Hepatocyte (in vitro differentiated cells): Measurements from ENCODE around the gene RUNX1. TPM values are rescaled to one million over a fixed set of nuclear protein-coding genes. Genes with fewer than 3 reads are reported as not detected.
A peak's percentile ranks its signal among the peaks of the same experiment; 100 is the strongest.

Experiments used
- DNase-seq: peaks from one replicate; pipeline ENCODE4 v3.0.0-alpha.2; 2016; ENCODE audit warnings: low spot score
- H2AFZ ChIP-seq: fragments of 200-600 bp; sonication (generic); 2 replicates; pipeline ENCODE4 v1.6.0; 2016; ENCODE audit warnings: antibody characterized with exemption, mild to moderate bottlenecking
- H3K27ac ChIP-seq: fragments of 200-600 bp; sonication (generic); 2 replicates; pipeline ENCODE4 v1.5.1; 2016; ENCODE audit warnings: mild to moderate bottlenecking
- H3K27me3 ChIP-seq: fragments of 200-600 bp; sonication (generic); 2 replicates; pipeline ENCODE4 v1.6.1; 2016
- H3K36me3 ChIP-seq: fragments of 200-600 bp; sonication (generic); replicated peaks from 2 replicates; pipeline ENCODE4 v1.5.1; 2016; ENCODE audit warnings: low read depth; ENCODE audit not compliant: insufficient read depth
- H3K4me1 ChIP-seq: fragments of 200-600 bp; sonication (generic); 2 replicates; pipeline ENCODE4 v1.5.1; 2016; ENCODE audit warnings: mild to moderate bottlenecking, moderate library complexity; ENCODE audit not compliant: insufficient read depth
- H3K4me2 ChIP-seq: fragments of 200-600 bp; sonication (generic); 2 replicates; pipeline ENCODE4 v1.6.0; 2016
- H3K4me3 ChIP-seq: fragments of 200-600 bp; sonication (generic); 2 replicates; pipeline ENCODE4 v1.5.1; 2016; ENCODE audit warnings: mild to moderate bottlenecking
- H3K79me2 ChIP-seq: fragments of 200-600 bp; sonication (generic); 2 replicates; pipeline ENCODE4 v1.6.0; 2017; ENCODE audit warnings: mild to moderate bottlenecking
- H3K9me2 ChIP-seq: fragments of 200-600 bp; sonication (generic); replicated peaks from 2 replicates; pipeline ENCODE4 v1.6.0; 2017; ENCODE audit warnings: mild to moderate bottlenecking; ENCODE audit not compliant: insufficient read depth
- H3K9me3 ChIP-seq: fragments of 200-600 bp; sonication (generic); 2 replicates; pipeline ENCODE4 v1.5.1; 2016; ENCODE audit warnings: low read depth, mild to moderate bottlenecking
- H4K20me1 ChIP-seq: fragments of 200-600 bp; sonication (generic); 2 replicates; pipeline ENCODE4 v1.6.0; 2016; ENCODE audit warnings: mild to moderate bottlenecking; ENCODE audit not compliant: insufficient read depth, poor library complexity, severe bottlenecking
- CTCF ChIP-seq: fragments of 200-600 bp; sonication (generic); IDR thresholded peaks from 2 replicates; pipeline ENCODE4 v1.5.1; 2016; ENCODE audit warnings: antibody characterized with exemption, mild to moderate bottlenecking; ENCODE audit not compliant: poor library complexity
- EZH2 ChIP-seq: fragments of 200-600 bp; sonication (generic); IDR thresholded peaks from 2 replicates; pipeline ENCODE4 v1.6.1; 2016; ENCODE audit warnings: antibody characterized with exemption, mild to moderate bottlenecking, borderline replicate concordance
- EZH2phosphoT487 ChIP-seq: fragments of 200-600 bp; sonication (generic); IDR thresholded peaks from one replicate; pipeline ENCODE4 v1.6.1; 2018; ENCODE audit warnings: antibody characterized with exemption, mild to moderate bottlenecking, low read depth, moderate library complexity; ENCODE audit not compliant: unreplicated experiment, severe bottlenecking
- WGBS: methylation state at CpG from one replicate; pipeline ENCODE4 v1.1.6; 2016; ENCODE audit warnings: low lambda C conversion rate; ENCODE audit errors: missing lambda C conversion rate; 5-methylcytosine and 5-hydroxymethylcytosine counted together
- polyA plus RNA-seq: library from polyadenylated mRNA; unstranded; fragments of >200 nt; fragmentation: Nextera tagmentation; extraction: Ambion mirVana; gene quantifications from 2 replicates; pipeline ENCODE4 v1.2.1, GENCODE V29; 2016
- total RNA-seq: library from RNA; depleted of rRNA; stranded (reverse); fragments of >200 nt; gene quantifications from 2 replicates; pipeline ENCODE4 v1.2.3, GENCODE V29; 2014

Gene RUNX1
- total and polyA plus RNA-seq, 2 experiments from 2014 or later: 8.5 to 10.9 TPM

DNA sequence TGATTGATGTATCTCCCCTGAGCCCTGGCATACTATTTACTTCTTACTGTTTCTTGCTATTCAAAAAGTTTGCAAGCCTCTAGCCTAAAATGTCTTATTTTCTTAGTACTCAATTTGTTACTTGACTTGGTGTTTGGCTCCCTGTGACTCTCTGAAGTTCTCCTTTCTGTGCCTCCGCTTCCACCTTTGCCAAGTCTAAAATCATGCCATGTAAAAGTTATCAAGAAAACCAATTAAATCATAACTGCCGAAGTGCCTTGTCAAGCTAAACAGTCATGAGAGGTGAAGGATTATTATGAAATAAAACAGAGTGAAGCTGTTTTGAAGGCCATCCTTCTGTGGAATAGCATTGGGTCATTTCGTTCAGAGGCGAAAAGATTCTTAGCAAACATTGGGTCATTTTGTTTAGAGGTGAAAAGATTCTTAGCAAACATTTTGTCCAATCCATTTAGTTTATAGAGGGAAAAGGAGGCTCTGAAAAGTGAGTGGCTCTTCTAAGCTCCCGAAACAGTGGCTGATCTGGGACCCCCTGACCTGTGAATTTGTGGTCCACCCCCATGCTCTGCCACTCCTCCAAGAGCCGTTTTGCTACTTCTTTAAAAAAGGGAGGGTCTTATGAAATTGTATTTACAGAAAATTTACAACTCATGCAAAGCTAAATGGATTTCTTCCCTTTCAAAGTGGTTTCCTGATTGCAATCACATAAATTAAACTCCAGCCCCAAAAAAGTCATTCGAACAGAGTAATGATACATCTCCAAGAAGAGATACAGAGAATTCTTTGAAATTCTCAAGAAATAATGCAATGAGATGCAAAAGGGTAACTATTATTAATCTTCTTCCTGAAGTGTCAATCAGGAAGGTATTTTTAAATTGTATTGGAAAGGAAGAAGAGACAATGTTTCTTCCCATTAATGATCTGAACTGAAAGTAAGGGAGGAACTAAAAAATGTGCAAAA lies 141.4 kb downstream of the RUNX1 start:
- Histone ChIP-seq H3K36me3 (no peaks in the 10 kb centered on the region), H3K27ac (peak overlapping the region; percentile 6), H3K4me2 (no peak overlapping the region), H3K9me2 (no peaks in the 10 kb centered on the region), H3K27me3 (no peaks in the 10 kb centered on the region), H2AFZ (no peak overlapping the region), H3K4me1 (no peaks in the 10 kb centered on the region), H3K79me2 (no peaks in the 10 kb centered on the region), H3K9me3 (no peaks in the 10 kb centered on the region), H4K20me1 (no peaks in the 10 kb centered on the region), H3K4me3 (no peak overlapping the region)
- WGBS: 64% methylated on average over 7 of the region's 7 CpGs
- DNase-seq: no peak
- TF ChIP-seq EZH2phosphoT487 (no peak), EZH2 (no peak), CTCF (no peak)

DNA sequence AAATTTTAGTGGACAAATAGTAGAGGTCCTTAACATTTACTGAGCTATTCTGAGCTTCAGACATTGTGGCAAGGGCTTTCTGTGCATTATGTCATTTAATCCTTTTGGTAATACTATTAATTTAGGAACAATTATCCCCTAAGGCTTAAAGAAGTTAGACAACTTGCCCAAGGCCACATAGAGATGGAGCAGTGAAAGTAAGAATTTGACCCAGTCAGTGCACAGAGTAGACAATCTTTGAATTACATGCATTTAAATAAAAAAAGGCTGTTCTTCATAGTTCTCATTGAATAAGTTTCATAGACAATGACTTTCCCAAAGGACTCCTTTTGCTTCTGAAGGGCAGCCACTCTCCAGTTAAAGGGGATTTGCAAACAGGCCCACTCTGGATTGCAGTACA lies 142.7 kb downstream of the RUNX1 start:
- H2AFZ ChIP-seq: no peak overlapping the region
- no peaks in the 10 kb centered on the region for H4K20me1 ChIP-seq
- no peaks in the 10 kb centered on the region for H3K4me1 ChIP-seq
- TF ChIP-seq CTCF (no peak), EZH2 (no peak), EZH2phosphoT487 (no peak)
- no peak overlapping the region for H3K27ac ChIP-seq
- H3K9me2 ChIP-seq: no peaks in the 10 kb centered on the region
- no peaks in the 10 kb centered on the region for H3K9me3 ChIP-seq
- no peaks in the 10 kb centered on the region for H3K79me2 ChIP-seq
- H3K36me3 ChIP-seq: no peaks in the 10 kb centered on the region
- H3K27me3 ChIP-seq: no peaks in the 10 kb centered on the region
- no peak for DNase-seq
- H3K4me3 ChIP-seq: no peak overlapping the region
- no peak overlapping the region for H3K4me2 ChIP-seq

- Histone ChIP-seq H2AFZ (no peak overlapping the region), H3K4me2 (no peak overlapping the region), H3K4me1 (no peaks in the 10 kb centered on the region), H3K27me3 (no peaks in the 10 kb centered on the region), H3K9me3 (no peaks in the 10 kb centered on the region), H3K27ac (no peak overlapping the region), H3K4me3 (no peak overlapping the region), H4K20me1 (no peaks in the 10 kb centered on the region), H3K79me2 (no peaks in the 10 kb centered on the region), H3K9me2 (no peaks in the 10 kb centered on the region), H3K36me3 (no peaks in the 10 kb centered on the region)
- no peak for DNase-seq
- TF ChIP-seq EZH2: no peak
- TF ChIP-seq CTCF: no peak
- TF ChIP-seq EZH2phosphoT487: no peak
- WGBS: 66% methylated on average over 4 of the region's 4 CpGs
Measured at GRCh38 chr21:34905218-34905537, 143.9 kb downstream of the RUNX1 start.
